Measurements from ENCODE around the gene NTF4.
"Not testable (repeated sequence)": the region's sequence is repeated elsewhere in the genome, so short reads cannot be mapped to it uniquely, and the experiment has no call there.

The NTF4 gene

DNA sequence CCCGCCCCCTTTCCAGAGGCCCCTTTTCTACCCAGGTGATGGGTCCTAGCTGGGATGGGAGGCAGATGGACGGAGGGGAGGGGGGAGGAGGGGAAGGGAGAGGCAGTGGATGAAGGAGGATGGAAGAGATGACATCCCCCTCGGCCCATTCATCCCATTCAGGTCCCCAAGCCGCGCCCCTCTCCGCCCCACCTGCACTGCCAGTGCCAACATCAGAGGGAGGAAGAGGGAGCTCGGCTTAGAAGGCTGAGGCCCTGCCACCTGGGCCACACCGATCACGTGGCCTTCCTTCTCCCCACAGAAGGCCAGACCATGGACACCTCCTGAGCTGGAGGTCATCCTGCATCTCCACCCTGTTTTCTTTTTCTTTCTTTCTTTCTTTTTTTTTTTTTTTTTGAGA lies 35.9 kb downstream of the NTF4 start:
- FAIRE-seq: not testable (repeated sequence)

DNA sequence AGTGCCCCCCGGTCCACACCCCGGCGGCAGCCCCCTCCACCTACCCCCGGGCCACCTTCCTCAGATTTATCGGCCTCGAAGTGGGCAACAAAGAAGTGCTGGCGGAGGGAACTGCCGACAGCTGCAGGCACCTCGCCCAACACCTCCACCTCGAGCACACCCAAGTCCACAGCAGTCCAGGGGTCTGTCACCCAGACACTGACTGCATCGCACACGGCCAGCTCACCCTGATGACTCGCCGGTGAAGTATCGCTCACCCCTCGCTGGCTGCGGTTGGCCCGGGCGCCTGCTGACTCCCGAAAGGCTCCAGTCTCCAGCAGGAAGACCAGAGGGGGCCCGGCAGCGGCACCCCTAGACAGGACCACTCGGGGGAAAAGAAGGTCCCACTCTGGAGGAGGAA lies 39.0 kb downstream of the NTF4 start:
- not testable (repeated sequence) for FAIRE-seq; DNase-seq (ENCODE audit: extremely low spot score, insufficient read length, low read depth)

More for the DNA sequence above, 35.9 kb downstream of the NTF4 start:
- DNase-seq (ENCODE audit: extremely low spot score, insufficient read length, low read depth): not testable (repeated sequence)

DNA sequence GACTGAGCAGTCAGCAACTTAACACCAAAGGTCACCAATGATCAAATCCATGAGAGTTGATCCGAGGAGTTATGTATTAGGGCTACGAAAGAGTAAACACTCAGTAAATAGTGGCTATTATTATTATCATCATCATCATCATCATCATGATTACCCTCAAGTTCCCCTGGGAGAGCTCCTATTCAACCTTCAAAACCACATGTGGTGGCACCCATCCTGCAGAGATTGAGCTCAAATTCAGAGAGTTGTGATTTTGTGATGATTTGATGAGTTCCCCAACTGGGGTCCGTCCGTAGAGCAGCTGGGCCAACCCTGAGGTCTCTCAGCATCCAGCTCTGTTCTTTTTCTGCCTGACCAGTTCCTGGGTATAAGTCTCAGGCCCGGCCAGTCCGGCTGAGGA lies 39.5 kb downstream of the NTF4 start:
- FAIRE-seq; DNase-seq (ENCODE audit: extremely low spot score, insufficient read length, low read depth): not testable (repeated sequence)

DNA sequence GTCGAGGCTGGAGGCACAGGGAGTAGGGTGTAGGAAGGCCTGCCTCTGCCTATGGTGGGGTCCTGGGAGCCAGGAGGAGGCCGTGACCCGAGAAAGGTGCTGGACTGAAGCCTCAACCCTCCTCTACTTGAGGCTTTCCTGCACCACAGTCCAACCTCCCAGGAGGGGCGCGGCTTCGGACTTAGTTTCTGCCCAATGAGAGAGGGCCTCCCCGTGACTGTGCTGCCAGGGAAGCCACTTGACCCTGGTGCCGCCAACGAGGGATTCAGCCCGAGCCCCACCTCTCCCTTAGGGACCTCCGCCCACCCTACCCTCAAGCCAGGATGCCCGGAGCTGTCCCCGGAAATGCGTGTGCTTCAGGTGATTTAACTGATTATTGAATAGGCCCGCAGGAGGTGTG lies 40.4 kb downstream of the NTF4 start, which contains the start of gene CGB3:
Gene CGB3, minus strand, starts transcription at position 101 of the 400 bp plus-strand sequence. CDS start 362 bp downstream, outside the sequence.
- not testable (repeated sequence) for DNase-seq (ENCODE audit: extremely low spot score, insufficient read length, low read depth); FAIRE-seq

DNA sequence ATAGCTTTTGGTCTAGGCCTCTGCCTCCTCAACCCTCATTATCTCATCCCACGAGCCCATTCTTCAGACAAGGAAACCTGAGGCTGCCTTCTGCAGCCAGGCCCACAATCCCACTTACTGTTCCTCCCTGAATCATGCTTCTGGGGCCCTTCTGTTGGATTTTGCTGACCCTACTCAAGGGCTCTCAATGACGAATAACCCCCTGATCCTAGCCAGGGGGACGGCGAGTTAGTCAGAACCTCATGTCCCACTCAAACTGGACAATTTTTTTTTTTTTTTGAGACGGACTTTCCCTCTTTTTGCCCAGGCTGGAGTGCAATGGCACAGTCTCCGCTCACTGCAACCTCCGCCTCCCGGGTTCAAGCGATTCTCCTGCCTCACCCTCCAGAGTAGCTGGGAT lies 42.5 kb downstream of the NTF4 start:
- FAIRE-seq: no peak
- no peak for DNase-seq (ENCODE audit: extremely low spot score, insufficient read length, low read depth)

DNA sequence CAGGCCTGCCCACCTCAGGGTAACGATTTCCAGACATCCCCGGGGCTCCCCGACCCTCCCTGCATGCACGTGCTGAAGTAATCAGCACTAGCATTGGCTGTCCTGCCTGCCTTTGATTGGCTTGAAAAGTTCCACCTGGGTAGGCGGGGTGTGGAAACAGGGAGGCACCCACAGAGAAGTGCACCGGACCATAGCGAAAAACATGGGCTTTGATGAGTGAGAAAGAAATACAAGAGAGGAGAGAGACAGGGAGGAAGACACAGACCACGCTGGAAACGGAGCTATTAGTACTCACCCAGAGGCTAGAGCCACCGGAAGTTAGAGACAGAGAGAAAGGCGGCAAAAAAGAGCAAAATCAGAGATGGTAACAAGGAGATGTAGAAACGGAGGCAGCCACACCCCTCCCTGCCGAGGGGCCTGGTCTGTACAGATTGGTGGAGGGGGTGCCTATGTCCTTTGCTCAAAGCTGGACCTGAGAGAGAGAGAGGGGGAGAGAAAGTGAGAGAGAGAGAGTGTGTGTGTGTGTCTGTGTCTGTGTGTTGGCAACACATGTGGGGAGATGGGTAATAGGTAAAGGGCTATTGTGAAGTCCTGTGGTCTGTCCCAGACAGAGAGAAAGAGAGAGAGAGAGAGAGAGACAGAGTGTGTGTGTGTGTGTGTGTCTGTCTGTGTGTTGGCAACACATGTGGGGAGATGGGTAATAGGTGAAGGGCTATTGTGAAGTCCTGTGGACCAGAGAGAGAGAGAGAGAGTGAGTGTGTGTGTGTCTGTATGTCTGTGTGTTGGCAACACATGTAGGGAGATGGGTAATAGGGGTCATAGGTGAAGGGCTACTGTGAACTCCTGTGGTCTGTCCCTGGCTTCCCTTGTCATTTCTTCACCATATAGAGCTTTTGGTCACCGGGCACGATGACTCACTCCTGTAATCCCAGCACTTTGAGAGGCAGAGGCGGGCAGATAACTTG lies 43.4 kb downstream of the NTF4 start:
- no peak for FAIRE-seq
- DNase-seq (ENCODE audit: extremely low spot score, insufficient read length, low read depth): no peak

DNA sequence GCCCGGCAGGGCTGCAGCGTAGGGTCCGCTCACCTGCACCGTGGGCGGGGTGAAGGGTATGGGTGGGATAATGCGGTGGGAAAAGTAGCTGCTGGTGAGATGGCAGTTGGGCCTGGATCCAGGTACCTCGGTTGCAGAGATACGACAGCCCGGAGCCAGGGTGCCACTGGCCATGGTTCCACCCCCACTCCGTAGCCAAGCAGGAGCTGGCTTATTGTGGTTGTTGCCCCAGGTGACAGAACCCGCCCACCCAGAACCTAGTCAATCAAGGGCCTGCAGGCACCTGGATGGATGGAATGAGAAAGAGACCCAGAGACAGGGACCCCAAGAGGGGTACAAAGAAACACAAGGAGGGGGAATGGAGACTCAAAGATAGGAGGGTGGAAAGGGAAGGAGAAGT lies 44.3 kb downstream of the NTF4 start:
- no peak for DNase-seq (ENCODE audit: extremely low spot score, insufficient read length, low read depth)

DNA sequence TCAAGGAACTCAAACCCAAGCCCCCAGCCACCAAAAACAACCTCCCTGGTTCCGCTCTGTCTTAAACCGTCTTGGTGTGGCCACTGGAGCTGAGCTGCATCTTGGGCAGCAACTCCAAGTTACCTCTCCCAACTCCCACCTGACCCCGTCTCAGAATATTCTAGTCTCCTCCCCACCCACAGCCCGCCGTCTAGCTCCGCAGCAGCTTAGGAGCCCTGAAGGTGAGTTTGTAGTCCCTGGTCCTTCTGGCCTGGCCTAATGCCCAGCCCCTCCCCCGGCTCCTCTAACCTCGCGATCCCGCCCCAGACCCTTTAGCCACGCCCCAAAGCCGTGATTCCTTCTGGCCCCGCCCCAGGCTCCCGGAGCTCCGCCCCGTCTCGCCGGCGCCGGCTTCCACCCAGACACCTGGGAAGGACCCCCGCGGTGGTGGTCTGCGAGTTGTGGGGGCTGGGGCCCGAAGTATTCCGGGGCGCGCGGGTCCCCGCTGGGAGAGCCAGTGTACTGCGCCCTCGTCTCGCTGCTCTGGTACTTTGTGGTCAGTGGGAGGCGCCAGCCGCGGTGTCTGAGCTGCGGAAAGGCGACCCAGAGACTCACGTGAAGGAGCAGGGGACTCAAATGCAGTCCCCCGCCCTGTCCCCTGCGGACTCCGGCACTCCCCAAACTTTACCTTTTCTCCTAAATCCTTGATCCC lies 45.2 kb downstream of the NTF4 start:
- FAIRE-seq (peak; percentile 55), DNase-seq (ENCODE audit: extremely low spot score, insufficient read length, low read depth) (no peak)

More for the DNA sequence above, 44.3 kb downstream of the NTF4 start:
- no peak for FAIRE-seq

DNA sequence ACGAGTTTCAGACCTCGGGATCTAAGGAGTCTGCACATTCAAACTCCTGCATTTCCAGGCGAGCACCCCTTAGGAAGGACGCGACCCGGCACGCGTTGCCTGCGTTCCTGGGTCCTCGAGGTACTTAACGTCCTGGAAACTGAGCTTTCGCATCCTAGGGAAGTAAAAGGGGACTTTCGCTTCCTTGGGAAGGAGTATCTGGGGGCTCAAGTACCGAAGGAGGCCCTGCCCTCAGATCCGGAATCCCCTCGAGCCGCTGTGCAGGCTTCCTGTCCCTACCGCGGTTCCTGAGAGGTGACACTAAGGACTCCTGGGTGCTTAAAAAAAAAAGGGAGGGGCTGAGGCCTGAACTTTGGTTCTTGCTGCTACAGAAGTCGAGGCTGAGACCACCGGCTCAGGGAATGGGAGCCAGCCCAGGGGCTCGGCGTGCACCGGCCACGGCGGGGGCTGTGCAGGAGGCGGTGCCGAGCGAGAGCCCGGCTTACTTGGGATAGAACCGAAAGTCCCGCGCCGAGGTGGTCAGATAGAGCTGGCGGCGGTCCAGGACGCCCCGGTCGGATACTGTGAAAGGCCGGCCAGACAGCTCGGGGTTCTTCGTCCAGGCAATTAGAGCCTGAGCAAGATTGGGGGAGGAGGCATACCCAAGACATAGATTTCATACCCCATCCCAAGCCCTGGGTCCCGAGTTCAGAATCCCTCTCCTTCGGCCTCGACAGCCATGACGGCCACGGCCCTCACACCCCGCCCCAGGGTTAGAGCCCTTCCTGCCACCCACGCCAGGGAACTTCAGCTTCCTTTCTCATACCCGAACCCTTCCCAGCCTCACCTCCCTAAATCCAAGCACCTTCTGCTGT lies 46.0 kb downstream of the NTF4 start:
- not testable (repeated sequence) for DNase-seq (ENCODE audit: extremely low spot score, insufficient read length, low read depth)
- FAIRE-seq: peak; percentile 38

DNA sequence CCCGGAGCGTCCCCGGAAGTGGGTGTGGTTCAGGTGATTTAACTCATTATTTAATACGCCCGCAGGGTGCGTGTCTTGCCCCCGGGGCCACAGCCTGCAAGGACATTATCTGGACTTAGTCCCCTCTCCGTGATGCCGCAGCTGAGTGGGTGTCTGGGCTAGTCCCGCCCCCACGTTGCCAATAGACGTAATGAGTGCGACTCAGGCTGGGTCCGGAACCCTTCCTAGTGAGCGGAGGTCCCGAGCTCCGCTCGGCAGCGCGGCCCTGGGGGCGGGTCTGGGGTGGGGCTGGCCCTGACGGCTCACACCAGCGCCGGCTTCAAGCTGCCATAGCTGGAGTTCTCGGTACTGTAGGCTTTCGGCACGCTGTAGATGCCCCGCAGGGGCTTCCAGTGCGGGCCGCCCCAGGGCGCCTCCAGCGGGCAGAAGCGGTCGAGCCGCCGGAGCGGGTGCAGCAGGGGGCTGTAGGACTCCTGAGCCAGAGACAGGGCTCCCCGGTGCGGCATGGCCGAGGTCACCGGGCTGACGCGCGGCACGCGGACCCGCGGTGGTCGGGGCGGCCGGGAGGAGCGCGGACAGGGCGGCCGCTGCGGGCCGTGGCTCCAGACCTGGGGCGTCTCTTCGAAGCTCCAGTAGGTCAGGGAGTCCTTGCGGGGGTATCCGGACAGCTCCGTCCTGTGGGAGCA lies 46.8 kb downstream of the NTF4 start:
- DNase-seq (ENCODE audit: extremely low spot score, insufficient read length, low read depth) (no peak), FAIRE-seq (no peak)

DNA sequence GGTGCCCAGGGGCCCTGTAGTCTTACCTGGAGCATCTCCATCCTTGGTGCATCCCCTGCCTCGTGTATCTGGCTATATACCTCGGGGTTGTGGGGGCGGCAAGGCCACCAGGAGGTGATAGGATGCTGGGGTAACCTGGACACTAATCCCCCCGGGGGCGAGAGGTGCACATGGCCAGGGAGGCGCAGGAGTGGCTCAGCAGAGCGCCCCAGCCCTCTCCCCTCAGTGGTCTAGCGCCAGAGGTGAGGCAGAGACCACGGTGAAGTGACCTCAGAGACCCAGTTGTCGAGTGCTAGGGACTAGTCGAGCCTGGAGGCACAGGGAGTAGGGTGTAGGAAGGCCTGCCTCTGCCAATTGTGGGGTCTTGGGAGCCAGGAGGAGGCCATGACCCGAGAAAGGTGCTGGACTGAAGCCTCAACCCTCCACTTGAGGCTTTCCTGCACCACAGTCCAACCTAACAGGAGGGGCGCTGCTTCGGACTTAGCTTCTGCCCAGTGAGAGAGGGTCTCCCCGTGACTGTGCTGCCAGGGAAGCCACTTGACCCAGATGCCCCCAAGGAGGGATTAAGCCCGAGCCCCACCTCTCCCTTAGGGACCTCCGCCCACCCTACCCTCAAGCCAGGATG lies 47.5 kb downstream of the NTF4 start, which contains the start of gene LHB:
Gene LHB, minus strand, starts transcription at position 51 of the 625 bp plus-strand sequence. Its CDS starts 10 bp downstream, at position 41.
- DNase-seq (ENCODE audit: extremely low spot score, insufficient read length, low read depth) (no peak), FAIRE-seq (no peak)

DNA sequence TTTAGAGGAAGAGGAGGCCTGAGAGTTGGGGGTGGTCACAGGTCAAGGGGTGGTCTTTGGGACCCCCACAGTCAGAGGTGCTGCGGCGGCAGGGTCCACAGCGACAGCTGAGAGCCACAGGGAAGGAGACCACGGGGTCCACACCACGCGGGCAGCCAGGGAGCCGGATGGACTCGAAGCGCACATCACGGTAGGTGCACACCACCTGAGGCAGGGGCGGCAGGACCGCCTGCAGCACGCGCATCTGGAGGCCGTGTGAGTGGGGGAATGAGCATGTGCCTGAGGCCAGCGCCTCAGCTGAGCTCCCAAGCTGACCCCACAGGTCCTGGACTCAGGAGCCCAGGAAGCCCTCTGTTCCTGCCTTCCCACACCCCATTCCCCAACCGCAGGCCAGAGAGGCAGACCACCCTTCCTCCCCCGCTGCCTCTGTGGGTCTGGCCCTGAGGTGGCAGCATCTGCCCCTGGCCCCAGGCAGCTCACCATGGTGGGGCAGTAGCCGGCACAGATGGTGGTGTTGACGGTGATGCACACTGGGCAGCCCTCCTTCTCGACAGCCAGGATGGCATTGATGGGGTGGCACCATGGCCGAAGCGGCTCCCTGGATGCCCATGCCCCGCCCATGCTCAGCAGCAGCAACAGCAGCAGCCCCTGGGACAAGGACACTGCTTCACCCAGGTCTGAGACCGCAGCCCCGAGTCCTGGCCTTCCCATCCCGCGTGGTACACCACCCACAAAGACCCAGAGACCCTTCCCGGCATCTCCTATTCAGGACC lies 48.4 kb downstream of the NTF4 start:
- FAIRE-seq: no peak
- no peak for DNase-seq (ENCODE audit: extremely low spot score, insufficient read length, low read depth)

DNA sequence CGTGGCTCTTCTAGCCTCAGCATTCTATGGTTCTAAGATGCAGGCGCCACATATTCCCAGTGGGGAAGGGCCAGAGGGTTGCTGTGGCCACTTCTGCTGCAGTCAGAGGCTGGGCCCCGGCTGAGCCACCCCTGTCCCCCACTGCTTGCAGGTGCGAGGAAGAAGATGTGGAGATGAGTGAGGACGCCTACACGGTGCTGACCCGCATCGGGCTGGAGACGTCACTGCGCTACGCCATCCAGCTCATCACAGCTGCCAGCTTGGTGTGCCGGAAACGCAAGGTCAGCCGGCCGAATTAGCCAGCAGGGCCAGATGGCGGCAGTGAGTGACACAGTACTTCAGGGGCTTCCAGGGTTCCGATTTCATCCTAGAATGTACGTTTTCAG lies 49.8 kb downstream of the NTF4 start:
- no peak for FAIRE-seq
- no peak for DNase-seq (ENCODE audit: extremely low spot score, insufficient read length, low read depth)

DNA sequence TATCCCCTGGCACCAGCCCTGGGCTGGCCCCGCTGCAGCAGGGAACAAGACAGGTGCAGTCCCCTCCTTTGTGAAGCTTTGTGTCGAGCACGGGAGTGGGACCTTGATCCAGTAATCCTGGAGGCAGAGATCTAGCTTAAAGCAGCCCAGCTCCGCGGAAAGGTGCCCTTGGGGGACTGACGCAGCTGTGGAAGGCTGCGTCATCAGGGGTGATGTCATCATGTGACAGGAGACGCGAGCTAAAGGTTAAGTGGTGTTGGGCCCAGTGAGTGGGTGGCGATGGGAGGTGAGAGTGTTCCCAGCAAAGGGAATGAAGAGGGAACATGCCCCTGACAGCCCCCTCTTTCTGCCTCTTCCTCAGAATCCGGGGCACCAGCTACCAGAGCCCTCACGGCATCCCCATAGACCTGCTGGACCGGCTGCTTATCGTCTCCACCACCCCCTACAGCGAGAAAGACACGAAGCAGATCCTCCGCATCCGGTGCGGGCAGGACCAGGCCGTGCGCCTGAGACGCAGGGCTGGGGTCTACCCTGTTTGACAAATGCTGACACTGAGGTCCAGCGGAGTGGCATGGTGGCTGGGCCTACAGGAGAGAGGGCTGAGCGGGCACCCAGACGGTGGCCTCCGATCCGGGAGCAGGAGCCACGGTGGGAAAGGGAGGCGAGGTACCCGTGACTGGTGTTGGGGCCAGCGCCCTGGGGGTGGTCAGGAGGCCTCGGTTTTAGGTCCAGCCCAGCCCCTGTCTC lies 50.3 kb downstream of the NTF4 start:
- no peak for FAIRE-seq
- DNase-seq (ENCODE audit: extremely low spot score, insufficient read length, low read depth): no peak

DNA sequence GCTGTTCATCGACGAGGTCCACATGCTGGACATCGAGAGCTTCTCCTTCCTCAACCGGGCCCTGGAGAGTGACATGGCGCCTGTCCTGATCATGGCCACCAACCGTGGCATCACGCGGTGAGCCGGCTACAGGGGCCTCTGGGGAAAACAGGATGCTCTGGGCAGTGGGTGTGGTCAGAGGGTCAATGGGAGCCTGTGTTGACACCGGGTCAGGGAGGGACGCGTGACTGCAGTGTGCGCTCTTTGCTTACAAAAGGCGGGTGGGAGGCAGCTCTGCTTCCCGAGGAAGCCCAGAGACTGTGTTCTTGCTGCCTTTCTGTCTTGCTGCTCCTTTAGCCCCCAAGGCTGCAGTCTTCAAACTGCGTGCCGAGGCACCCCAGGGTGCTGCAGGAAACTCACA lies 53.4 kb downstream of the NTF4 start:
- no peak for DNase-seq (ENCODE audit: extremely low spot score, insufficient read length, low read depth)
- no peak for FAIRE-seq

Measured in GM18507 (cell line).